ENCODE measurements around the gene HPCA.

- TF ChIP-seq, protein P1, sequence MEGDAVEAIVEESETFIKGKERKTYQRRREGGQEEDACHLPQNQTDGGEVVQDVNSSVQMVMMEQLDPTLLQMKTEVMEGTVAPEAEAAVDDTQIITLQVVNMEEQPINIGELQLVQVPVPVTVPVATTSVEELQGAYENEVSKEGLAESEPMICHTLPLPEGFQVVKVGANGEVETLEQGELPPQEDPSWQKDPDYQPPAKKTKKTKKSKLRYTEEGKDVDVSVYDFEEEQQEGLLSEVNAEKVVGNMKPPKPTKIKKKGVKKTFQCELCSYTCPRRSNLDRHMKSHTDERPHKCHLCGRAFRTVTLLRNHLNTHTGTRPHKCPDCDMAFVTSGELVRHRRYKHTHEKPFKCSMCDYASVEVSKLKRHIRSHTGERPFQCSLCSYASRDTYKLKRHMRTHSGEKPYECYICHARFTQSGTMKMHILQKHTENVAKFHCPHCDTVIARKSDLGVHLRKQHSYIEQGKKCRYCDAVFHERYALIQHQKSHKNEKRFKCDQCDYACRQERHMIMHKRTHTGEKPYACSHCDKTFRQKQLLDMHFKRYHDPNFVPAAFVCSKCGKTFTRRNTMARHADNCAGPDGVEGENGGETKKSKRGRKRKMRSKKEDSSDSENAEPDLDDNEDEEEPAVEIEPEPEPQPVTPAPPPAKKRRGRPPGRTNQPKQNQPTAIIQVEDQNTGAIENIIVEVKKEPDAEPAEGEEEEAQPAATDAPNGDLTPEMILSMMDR (IDR thresholded peaks at IDR 0.05) = no peak
- no peak for TF ChIP-seq REST (IDR thresholded peaks at IDR 0.05; ENCODE audit: insufficient read depth in 1 of 2, low read depth in 2 of 2, low read length in 1 of 2)
- no peak for TF ChIP-seq SIN3A (IDR thresholded peaks at IDR 0.05; ENCODE audit: borderline replicate concordance, insufficient read depth, low read depth, low read length)
- TF ChIP-seq POLR2AphosphoS5 (IDR thresholded peaks at IDR 0.05; ENCODE audit: low read depth, low read length) = no peak
Observed at GRCh38 chr1:32937061-32937460, 50.8 kb downstream of the HPCA start.
